HG02763 (cell line): ENCODE results near the gene RYR3.

Experiments used
- ATAC-seq: cut with Tn5 transposase; IDR thresholded peaks from one replicate; pipeline ENCODE4 v1.9.1; 2021; ENCODE audit warnings: mild to moderate bottlenecking, moderate library complexity; ENCODE audit not compliant: unreplicated experiment

Gene RYR3

DNA sequence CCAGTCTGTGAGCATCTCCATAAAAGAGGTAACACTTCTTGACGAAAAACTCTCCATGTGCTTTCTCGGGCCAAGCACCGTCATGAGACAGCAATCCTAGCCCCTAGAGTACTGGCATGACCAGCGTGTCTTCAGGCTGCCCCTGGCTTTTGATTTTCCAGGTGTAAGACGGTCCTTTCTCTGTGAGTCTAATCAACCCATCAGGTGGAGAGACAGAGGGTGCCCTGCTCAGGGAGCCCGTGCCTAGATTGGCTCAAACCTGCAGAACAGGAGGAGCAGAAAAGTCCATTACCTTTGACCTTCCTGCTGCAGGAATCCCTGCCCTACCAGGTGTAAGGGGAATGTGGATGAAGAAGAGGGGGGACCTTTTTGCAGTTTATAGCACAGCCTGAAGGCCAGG is 548.1 kb downstream of the RYR3 start:
- no peak for ATAC-seq

DNA sequence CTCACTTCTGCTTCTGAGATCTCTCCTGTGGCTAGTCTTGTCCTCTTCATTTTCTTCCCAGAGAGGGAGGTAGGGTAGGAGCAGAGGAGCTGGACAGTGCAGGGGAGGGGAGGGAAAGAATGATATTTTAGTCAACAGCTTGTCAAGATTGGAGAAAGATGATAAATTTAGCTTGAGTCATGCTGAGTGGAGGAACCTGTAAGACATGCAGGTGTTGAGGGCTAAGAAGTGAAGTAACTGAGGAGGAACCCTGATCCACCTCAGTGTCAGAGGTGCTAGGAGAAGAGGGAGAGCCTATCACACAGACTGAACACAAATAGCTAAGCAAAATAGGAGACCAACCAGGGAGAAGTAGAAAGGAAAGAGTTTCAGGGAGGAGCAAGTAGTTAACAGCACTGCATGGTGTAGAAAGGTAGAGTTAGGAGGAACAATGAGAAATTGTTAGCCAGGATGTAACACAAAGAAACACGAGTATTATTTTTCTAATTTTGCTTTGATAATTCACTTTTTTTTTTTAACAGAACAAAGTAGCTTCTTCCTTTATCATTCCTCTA is 549.3 kb downstream of the RYR3 start:
- ATAC-seq, result no peak

DNA sequence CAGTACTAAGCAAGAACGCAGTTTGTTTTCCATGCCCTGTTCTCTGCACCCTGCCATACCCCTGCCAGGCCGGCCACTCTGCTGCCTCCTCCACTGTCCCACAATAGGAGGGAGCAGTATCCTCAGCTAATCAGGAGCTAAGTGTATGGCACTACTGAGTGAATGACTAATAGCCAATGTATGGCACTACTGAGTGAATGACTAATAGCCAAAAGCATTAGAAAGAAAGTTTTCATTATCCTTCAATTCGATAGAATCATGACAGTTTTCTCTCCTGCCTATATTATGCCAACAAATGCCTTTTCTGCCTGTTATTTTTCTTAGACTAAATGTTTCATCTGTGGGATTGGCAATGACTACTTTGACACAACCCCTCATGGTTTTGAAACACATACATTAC is 550.0 kb downstream of the RYR3 start:
- ATAC-seq, result no peak

DNA sequence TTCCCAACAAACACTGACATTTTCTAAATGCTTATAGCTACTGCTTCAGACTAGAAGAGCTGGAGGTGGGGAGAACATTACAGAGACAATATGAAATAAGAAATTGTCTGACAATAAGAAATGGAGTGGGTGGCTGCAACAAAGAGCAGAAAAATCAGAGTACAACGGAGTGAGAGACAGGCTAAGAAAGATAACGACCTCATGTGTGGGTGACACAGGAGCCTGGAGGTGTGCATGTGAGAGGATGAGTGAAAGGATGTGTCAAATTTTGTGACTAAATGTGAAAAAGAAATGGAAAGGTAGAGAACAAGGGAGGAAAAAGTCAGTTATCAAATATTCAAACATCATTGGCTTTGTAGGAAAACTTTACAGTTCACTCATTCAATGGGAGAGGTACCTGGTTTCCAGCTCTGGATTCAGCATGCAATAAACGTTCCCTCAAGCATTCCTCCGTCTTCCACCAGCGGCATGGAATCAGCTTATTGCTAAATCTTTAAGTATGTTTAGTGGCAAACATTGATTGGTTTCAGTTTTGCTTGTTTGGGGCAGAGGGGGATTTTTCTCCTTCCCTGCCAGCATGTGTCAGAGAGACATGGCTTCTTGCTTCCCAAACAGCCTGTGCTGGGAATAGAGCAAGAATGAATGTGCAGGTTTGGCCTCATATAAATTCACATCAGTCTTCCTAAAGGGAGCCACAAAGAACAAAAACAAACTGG is 553.8 kb downstream of the RYR3 start:
- ATAC-seq, result no peak

DNA sequence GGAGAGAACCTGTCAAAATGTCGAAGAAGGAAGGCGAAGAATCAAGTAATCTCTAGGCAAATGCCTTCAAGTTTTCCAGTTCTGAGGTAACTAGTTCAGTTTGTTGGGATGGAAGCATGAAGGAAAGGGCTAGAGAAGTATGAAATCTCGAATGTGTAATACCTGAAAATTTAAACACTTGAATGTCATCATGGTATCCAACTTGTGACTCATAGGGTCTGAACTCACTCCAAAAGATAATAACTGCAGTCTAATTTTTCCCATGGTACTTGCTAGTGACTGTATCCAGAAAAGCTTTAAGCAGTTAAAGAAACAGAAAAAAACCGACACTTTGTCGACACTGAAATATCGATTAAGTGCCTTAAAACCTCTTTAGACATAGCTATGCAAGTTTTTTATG is 554.6 kb downstream of the RYR3 start:
- ATAC-seq, result no peak

DNA sequence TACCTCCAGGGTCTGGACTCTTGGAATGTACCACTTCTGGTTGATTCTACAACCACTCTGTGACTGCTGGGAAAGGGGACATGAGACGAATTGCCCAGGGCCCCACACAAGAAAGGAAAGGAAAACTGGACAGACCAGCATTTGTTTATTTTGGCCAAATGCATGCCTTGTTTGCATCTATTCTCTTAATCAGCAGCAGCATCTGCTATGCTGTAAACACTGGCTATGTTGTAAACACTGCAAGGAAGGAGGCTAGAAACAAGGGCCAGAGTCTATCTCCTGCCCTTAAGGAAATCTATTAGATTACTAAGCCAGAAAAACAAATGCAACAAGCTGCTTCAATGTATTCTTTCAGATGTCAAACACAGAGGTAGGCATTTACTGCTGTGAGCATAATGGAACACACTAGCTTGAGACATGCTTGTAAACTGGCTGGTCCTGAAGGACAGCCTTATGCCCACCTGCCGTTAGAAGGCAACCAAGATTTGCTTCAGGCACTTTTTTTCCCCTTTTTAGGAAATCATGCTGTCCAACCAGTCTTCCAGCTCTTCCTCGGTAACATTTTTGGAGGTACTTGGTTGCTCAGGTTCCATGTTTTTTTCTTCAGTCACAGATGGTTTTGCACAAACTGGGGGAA is 555.5 kb downstream of the RYR3 start:
- no peak for ATAC-seq

DNA sequence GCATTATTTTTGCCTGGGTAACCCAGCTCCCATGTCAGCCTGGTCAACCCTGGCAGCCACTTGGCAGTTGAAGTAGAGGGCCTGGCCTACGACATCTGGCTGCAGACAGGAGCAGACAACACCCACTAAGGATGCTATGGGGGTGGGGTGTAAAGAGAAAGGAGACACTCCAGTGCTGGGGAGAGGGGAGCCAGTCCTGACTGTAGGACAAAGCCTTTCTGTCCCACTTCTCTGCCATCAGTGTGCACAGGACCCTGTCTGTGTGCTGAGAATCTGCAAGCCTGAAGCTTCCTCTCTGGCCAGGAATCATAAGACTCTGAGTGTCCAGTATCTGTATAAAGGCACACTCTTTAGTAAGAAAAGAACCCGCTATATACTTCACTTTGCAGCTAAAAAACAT is 561.2 kb downstream of the RYR3 start:
- ATAC-seq, result no peak

DNA sequence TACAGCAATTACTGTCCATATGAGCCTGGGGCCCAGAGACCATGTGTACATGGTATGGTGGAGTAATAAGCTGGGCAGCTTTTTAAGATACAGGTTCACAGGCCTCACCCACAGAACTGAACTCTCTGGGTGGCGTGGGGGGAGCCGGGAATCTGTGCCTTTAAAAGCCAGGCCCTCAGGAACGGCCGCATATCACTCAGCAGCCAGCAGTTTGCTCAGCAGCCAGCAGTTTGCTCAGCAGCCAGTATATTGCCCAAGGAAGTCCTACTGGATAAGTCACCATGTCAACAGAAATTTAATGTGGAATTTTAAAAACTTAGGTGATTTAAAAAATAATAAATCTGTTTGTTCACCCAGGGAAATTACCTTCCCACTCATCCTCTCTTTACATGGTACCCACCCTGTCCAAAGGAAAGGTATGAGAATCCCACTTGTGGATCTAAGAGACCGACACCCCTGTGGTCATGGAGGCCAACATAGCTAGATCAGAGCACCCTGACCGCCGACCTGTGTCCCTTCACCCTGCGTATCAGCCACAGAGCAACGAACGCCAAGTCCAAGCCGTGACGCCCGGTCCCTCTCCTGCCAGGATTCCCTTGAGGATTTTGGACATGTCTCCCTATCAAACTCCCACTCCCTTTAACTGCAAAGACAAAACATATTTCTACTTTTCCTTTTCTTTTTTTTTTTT is 561.8 kb downstream of the RYR3 start:
- ATAC-seq, result no peak

DNA sequence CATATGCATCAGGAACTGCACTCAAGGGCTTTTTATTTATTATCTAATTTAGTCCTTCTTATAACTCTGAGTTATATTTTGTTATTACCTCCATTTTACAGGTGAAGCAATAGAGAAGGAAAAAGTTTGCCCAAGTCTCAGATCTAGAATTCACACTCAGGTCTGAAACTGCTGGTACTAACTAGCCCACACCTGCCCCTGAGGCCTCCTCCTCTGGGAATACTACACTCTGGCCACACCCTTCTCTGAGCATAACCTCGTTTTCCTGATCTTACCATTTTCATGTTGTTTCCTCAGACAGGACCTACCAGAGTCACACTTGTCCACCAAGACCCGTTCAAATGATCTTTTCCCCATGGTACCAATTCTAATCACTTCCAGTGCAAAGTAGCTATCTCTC is 563.4 kb downstream of the RYR3 start:
- ATAC-seq, result no peak

DNA sequence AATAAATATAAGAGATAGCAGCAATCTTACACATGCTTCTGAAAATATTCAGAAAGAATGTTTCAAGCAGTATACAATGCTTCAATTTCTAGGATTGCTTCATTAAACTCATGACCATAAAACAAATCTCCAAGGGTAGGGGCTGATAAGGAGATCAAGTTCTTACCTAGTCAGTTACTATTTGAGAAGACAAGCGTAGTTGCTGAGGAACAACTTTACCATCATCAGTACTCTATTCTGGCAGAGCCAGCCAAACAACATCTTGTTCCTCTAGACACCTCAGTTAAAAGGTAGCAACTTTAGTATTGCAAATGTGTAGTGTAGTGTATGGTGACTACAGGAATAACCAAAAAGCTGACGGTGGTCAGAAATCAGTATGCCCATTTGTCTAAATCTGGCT is 572.2 kb downstream of the RYR3 start:
- ATAC-seq, result no peak

DNA sequence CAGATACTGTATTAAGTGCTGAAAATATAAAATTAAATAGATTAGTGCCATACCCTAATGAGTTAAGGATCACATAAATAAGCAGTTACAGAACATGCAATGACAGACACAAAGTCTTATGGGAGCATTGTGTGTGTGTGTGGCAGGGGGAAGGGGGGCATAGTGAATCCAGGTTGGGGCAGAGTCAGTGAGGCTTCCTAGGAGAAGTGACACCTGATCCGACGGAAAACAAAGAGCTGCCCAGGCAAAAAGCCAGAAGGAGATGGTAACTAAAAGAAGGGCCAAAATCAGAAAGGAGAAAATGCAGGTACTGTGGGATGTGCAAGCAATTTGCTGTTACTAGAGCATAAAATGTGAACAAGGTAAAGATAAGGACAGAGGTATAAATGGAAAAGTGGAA is 577.4 kb downstream of the RYR3 start:
- ATAC-seq, result no peak

DNA sequence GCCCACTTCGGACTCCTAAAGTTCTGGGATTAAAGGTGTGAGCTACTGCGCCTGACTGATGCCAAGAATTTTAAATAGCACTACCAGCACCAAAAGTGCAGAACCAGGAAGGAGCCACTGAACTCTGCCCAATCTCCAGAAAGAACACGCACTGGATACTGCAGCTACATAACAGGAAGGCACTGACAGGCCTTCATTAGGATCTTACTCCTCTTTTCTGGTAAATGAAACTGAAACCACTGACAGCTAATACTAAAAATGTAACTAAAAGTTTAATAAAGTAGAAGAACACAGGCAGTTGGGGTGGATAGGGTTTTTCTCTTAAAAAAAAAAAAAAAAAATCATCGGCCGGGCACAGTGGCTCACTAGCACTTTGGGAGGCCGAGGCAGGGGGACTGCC is 583.4 kb downstream of the RYR3 start:
- no peak for ATAC-seq

DNA sequence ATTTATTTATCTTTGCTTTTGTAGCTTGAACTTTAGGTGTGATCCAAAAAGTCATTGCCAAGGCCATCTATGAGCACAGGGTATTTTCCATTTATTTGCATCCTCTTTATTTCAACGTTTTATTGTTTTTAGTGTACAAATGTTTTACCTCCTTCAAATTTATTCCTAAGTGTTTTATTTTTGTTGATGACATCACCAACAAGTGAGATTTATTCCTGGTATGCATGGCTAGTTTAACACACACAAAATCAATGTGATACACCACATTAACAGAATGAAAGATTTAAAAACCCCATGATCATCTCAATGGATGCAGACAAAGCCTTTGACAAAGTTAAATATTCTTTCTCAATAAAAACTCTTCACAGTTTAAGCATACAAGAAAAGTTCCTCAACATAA is 591.3 kb downstream of the RYR3 start:
- no peak for ATAC-seq

DNA sequence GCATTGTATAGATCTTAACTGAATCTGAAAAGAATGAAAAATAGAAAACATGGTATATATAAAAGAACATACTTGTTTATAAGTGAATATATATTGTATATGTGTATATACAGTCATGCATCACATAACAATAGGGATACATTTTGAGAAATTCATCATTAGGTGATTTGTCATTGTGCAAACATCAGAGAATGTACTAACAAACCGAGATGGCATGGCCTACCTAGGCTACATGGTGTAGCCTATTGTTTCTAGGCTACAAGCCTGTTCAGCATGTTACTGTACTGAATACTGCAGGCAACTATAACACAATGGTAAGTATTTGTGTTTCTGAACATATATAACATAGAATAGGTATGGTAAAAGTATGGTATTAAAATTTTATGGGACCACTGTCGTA is 592.9 kb downstream of the RYR3 start:
- ATAC-seq, result no peak

DNA sequence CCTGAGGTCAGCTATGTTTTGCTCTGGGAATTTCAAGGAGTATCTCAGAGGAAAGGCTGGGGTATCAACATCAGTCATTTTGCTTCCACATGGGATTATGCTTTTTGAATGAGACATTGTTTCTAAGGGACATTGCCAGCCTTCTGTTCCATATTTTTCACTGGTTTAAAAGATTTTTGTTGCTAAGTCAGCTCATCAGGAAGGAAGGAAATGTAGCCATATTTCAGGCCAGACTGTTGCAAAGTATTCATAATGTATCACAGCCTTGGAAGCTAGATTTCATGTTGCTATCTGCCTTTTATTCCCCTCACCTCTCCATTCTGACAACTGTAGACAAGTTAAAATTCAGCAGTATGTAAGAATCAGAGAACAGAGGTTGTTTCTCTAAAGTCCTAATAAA is 596.6 kb downstream of the RYR3 start:
- ATAC-seq, result no peak

DNA sequence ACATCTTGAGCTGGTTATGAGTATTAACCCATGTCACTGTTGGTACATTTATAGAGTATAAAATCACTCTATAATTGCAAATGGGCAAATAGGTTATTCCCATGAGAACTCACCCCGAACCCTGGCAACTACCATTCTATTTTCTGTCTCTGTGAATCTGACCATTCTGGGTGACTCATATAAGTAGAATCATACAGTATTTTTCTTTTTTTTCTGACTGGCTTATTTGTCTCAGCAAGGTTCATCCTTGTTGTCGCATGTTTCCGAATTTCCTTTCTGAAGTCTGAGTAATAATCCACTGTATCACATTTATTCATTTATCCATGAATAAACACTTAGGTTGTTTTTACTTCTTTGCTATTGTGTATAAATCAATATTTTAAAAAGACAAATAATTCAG is 597.6 kb downstream of the RYR3 start:
- no peak for ATAC-seq

DNA sequence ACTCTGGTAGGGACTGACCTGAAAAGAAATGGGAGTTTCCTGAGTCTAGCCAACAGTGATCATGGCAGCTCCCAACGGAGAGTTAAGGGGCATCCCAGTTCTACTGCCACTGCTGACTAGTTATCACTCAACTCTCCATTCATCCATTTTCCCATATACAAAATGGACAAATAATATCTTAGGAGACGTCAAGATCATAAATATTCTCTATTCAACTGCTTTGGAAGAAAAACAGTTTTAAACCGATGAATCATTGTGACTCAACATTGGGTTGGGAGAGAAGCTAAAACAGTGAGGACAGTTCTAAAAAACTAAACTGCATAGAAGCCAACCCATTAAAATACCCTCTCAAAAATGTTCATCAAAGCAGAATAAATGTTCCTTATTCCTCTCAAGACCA is 600.0 kb downstream of the RYR3 start:
- ATAC-seq, result no peak

DNA sequence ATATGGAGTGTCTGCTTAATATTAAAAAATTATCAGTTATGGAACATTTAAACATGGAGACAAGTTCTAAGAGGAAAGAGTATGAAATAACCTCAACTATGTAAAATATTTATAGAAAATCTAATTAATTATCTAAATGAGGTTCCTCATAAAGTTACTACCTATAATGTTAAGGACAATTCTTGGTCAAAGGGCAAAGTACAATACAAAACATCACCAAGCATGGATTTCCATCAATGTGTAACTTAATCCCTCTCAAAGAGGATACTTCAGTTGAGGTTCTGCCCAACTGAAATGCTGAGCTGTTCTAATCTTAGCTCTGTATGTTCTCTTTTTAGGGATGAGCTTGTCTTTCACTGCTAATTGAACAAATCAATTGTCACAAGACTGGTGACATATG is 601.6 kb downstream of the RYR3 start:
- ATAC-seq, result no peak

DNA sequence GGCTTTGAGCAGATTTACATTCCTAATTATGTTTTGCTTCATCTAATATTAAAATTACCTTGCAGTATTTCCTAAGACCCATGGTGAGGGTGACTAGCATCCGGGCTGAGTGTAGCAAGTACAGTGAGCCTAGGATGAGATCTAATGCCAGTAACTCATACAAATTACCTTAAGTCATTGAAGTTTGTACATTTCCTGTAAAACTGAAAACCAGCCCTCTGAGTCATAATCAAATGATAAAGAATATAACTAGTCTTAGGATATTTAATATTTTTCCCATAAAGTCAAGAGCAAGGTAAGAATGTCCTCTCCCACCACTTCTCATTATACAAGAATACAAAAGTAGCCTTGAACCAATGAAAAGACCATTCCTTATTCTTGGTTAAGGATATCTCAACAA is 602.7 kb downstream of the RYR3 start:
- ATAC-seq, result no peak
